Measurements from ENCODE around the gene MRPS21. TPM values are rescaled to one million over a fixed set of nuclear protein-coding genes. Genes with fewer than 3 reads are reported as not detected.

Gene MRPS21
- total and polyA plus RNA-seq, 9 donors: 48.1 to 82.0 (median 54.4) TPM

- WGBS (ENCODE audit: insufficient coverage): no CpG with 5 or more reads among the region's 1 CpG
- H3K36me3 ChIP-seq (ENCODE audit: control insufficient read depth, insufficient read depth, low read length): no peaks in the 10 kb centered on the region
- H3K27me3 ChIP-seq (ENCODE audit: control insufficient read depth, insufficient read depth, low read length): no peaks in the 10 kb centered on the region
- H3K9me3 ChIP-seq (replicated peaks; ENCODE audit: control insufficient read depth, low read depth, low read length): no peaks in the 10 kb centered on the region
- H3K4me3 ChIP-seq (ENCODE audit: low read length): peak overlapping the region; percentile 47
- DNase-seq: no peak
- H3K4me1 ChIP-seq (ENCODE audit: control insufficient read depth, insufficient read depth, low read length): peaks cover 25% of the 10 kb centered on the region
- H3K27ac ChIP-seq (ENCODE audit: low read length): peak overlapping the region; percentile 84
These were observed 20.4 kb upstream of the MRPS21 start for GRCh38 chr1:150273311-150273710.

- Histone ChIP-seq H3K27ac (ENCODE audit: low read length) (no peak overlapping the region), H3K9me3 (replicated peaks; ENCODE audit: control insufficient read depth, low read depth, low read length) (no peaks in the 10 kb centered on the region), H3K4me1 (ENCODE audit: control insufficient read depth, insufficient read depth, low read length) (peaks cover 22% of the 10 kb centered on the region), H3K27me3 (ENCODE audit: control insufficient read depth, insufficient read depth, low read length) (peaks cover 8% of the 10 kb centered on the region), H3K36me3 (ENCODE audit: control insufficient read depth, insufficient read depth, low read length) (peaks cover 7% of the 10 kb centered on the region), H3K4me3 (ENCODE audit: low read length) (no peak overlapping the region)
- no peak for DNase-seq
- WGBS (ENCODE audit: insufficient coverage): 86% methylated on average over 4 of the region's 6 CpGs
These were observed 13.4 kb upstream of the MRPS21 start for GRCh38 chr1:150280138-150280707.

DNA sequence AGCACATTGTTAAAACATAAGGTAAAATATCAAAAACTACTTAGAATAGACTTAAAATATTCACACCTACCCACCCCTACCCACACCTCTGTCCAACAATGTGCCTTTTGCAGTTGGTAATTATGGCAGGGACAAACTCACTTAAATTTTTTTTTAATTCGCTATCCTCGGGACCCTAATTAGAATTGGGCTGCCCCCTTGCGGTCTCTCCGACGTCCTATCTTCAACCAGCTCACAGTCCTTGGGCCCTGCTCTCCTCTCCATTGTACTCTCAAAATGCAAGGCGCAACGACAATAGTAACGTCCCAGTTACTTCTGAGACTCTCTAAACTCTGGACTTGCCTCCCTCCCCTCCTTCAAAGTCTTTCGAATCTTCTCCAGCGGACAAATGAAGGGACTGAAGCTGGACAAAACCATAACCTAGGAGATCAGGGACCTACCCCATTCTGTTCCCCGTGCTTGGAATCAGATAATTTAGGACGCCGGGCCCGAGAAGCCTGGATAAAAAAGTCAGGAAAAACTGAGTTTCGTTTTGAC is 12.4 kb upstream of the MRPS21 start:
- Histone ChIP-seq H3K27ac (ENCODE audit: low read length) (peak overlapping the region; percentile 79), H3K4me1 (ENCODE audit: control insufficient read depth, insufficient read depth, low read length) (peaks cover 22% of the 10 kb centered on the region), H3K9me3 (replicated peaks; ENCODE audit: control insufficient read depth, low read depth, low read length) (no peaks in the 10 kb centered on the region), H3K36me3 (ENCODE audit: control insufficient read depth, insufficient read depth, low read length) (peaks cover 7% of the 10 kb centered on the region), H3K4me3 (ENCODE audit: low read length) (peak overlapping the region; percentile 49), H3K27me3 (ENCODE audit: control insufficient read depth, insufficient read depth, low read length) (peaks cover 8% of the 10 kb centered on the region)
- 4% methylated on average over 11 of the region's 15 CpGs for WGBS (ENCODE audit: insufficient coverage)
- peak; percentile 80 for DNase-seq

- peaks cover 8% of the 10 kb centered on the region for H3K27me3 ChIP-seq (ENCODE audit: control insufficient read depth, insufficient read depth, low read length)
- H3K9me3 ChIP-seq (replicated peaks; ENCODE audit: control insufficient read depth, low read depth, low read length): no peaks in the 10 kb centered on the region
- WGBS (ENCODE audit: insufficient coverage): under 1% methylated on average over 28 of the region's 46 CpGs
- peak within 1 kb of the TSS; percentile 49 for H3K4me3 ChIP-seq (ENCODE audit: low read length)
- H3K4me1 ChIP-seq (ENCODE audit: control insufficient read depth, insufficient read depth, low read length): peaks cover 22% of the 10 kb centered on the region
- H3K36me3 ChIP-seq (ENCODE audit: control insufficient read depth, insufficient read depth, low read length): peaks cover 7% of the 10 kb centered on the region
- H3K27ac ChIP-seq (ENCODE audit: low read length): peak within 1 kb of the TSS; percentile 79
- peak; percentile 99 for DNase-seq
These were observed 11.7 kb upstream of the MRPS21 start, which contains the start of gene CIART for GRCh38 chr1:150281758-150282557. CIART (plus strand) TSS chr1:150282554; CDS start chr1:150283268, 714 bp downstream.

- peaks cover 22% of the 10 kb centered on the region for H3K4me1 ChIP-seq (ENCODE audit: control insufficient read depth, insufficient read depth, low read length)
- H3K9me3 ChIP-seq (replicated peaks; ENCODE audit: control insufficient read depth, low read depth, low read length): no peaks in the 10 kb centered on the region
- peaks cover 7% of the 10 kb centered on the region for H3K36me3 ChIP-seq (ENCODE audit: control insufficient read depth, insufficient read depth, low read length)
- peak overlapping the region; percentile 49 for H3K4me3 ChIP-seq (ENCODE audit: low read length)
- H3K27me3 ChIP-seq (ENCODE audit: control insufficient read depth, insufficient read depth, low read length): peaks cover 8% of the 10 kb centered on the region
- H3K27ac ChIP-seq (ENCODE audit: low read length): peak overlapping the region; percentile 8
- under 1% methylated on average over 21 of the region's 21 CpGs for WGBS (ENCODE audit: insufficient coverage)
- DNase-seq: no peak
These were observed 11.1 kb upstream of the MRPS21 start for GRCh38 chr1:150282558-150282958.

DNA sequence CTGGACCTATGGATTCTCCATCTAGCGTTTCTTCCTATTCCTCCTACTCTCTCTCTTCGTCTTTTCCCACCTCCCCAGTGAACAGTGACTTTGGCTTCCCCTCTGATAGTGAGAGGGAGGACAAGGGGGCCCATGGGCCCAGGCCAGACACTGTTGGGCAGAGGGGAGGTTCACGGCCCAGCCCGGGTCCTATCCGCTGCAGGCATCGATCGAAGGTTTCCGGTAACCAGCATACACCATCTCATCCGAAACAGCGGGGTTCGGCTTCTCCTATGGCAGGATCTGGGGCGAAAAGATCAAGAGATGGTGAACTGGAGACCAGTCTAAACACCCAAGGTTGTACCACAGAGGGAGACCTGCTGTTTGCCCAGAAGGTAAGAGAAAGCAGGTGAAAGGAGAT is 10.4 kb upstream of the MRPS21 start:
- Histone ChIP-seq H3K9me3 (replicated peaks; ENCODE audit: control insufficient read depth, low read depth, low read length) (no peaks in the 10 kb centered on the region), H3K4me3 (ENCODE audit: low read length) (peak overlapping the region; percentile 49), H3K4me1 (ENCODE audit: control insufficient read depth, insufficient read depth, low read length) (peaks cover 22% of the 10 kb centered on the region), H3K27ac (ENCODE audit: low read length) (no peak overlapping the region), H3K27me3 (ENCODE audit: control insufficient read depth, insufficient read depth, low read length) (peaks cover 8% of the 10 kb centered on the region), H3K36me3 (ENCODE audit: control insufficient read depth, insufficient read depth, low read length) (peaks cover 7% of the 10 kb centered on the region)
- WGBS (ENCODE audit: insufficient coverage): 80% methylated on average over 4 of the region's 12 CpGs
- DNase-seq: no peak

DNA sequence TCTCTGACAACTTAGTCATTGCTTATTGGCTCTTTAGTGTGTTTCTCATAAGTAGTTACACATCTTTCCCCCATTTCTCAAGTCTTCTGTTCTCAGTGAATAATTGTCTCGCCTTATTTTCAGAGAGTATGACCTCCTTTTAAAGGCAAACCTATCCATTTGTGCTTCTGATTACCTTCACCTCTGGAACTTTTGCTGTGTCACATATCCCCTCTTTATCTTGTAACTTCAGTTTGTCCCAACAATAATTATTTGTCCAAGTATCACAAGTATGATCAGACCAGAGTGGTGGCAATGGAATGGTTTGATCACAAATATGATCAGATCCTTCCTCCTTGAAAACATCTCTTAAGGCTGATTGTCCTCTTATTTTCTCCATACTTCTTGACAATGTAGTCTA is 5.3 kb upstream of the MRPS21 start:
- peaks cover 2% of the 10 kb centered on the region for H3K4me1 ChIP-seq (ENCODE audit: control insufficient read depth, insufficient read depth, low read length)
- H3K36me3 ChIP-seq (ENCODE audit: control insufficient read depth, insufficient read depth, low read length): peaks cover 4% of the 10 kb centered on the region
- no peak overlapping the region for H3K27ac ChIP-seq (ENCODE audit: low read length)
- H3K9me3 ChIP-seq (replicated peaks; ENCODE audit: control insufficient read depth, low read depth, low read length): no peaks in the 10 kb centered on the region
- H3K4me3 ChIP-seq (ENCODE audit: low read length): no peak overlapping the region
- 67% methylated on average over 1 of the region's 1 CpG for WGBS (ENCODE audit: insufficient coverage)
- DNase-seq: no peak
- H3K27me3 ChIP-seq (ENCODE audit: control insufficient read depth, insufficient read depth, low read length): no peaks in the 10 kb centered on the region

GRCh38 chr1:150288822-150289221 is 4.8 kb upstream of the MRPS21 start:
- no peaks in the 10 kb centered on the region for H3K27me3 ChIP-seq (ENCODE audit: control insufficient read depth, insufficient read depth, low read length)
- H3K36me3 ChIP-seq (ENCODE audit: control insufficient read depth, insufficient read depth, low read length): peaks cover 4% of the 10 kb centered on the region
- H3K27ac ChIP-seq (ENCODE audit: low read length): no peak overlapping the region
- no peak for DNase-seq
- H3K9me3 ChIP-seq (replicated peaks; ENCODE audit: control insufficient read depth, low read depth, low read length): no peaks in the 10 kb centered on the region
- WGBS (ENCODE audit: insufficient coverage): 78% methylated on average over 4 of the region's 4 CpGs
- peaks cover 2% of the 10 kb centered on the region for H3K4me1 ChIP-seq (ENCODE audit: control insufficient read depth, insufficient read depth, low read length)
- no peak overlapping the region for H3K4me3 ChIP-seq (ENCODE audit: low read length)

DNA sequence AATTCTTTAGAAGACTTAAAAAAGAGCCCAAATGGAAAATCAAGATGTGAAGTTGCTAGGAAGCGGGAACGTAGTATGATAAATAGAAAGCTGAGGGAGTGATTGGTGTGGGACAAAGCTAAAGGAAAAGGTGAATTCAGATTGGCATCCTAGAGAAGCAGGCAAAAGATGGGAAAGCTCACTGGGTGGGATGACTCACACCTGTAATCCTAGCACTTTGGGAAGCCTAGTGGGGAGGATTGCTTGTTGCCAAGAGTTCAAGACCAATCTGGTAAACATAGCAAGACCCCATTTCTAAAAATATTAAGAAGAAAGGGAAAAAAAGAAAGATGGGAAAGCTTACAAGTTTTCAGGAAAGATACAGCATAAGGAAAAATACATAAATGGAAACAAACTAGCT is 1.8 kb downstream of the MRPS21 start:
- H3K27me3 ChIP-seq (ENCODE audit: control insufficient read depth, insufficient read depth, low read length): no peaks in the 10 kb centered on the region
- WGBS (ENCODE audit: insufficient coverage): 88% methylated on average over 2 of the region's 2 CpGs
- no peak overlapping the region for H3K4me3 ChIP-seq (ENCODE audit: low read length)
- H3K36me3 ChIP-seq (ENCODE audit: control insufficient read depth, insufficient read depth, low read length): peaks cover 33% of the 10 kb centered on the region
- peaks cover 8% of the 10 kb centered on the region for H3K4me1 ChIP-seq (ENCODE audit: control insufficient read depth, insufficient read depth, low read length)
- no peak for DNase-seq
- no peak overlapping the region for H3K27ac ChIP-seq (ENCODE audit: low read length)
- no peaks in the 10 kb centered on the region for H3K9me3 ChIP-seq (replicated peaks; ENCODE audit: control insufficient read depth, low read depth, low read length)

- no peak overlapping the region for H3K27ac ChIP-seq (ENCODE audit: low read length)
- H3K4me3 ChIP-seq (ENCODE audit: low read length): no peak overlapping the region
- WGBS (ENCODE audit: insufficient coverage): no CpG with 5 or more reads among the region's 3 CpGs
- H3K4me1 ChIP-seq (ENCODE audit: control insufficient read depth, insufficient read depth, low read length): no peaks in the 10 kb centered on the region
- peaks cover 48% of the 10 kb centered on the region for H3K36me3 ChIP-seq (ENCODE audit: control insufficient read depth, insufficient read depth, low read length)
- H3K27me3 ChIP-seq (ENCODE audit: control insufficient read depth, insufficient read depth, low read length): no peaks in the 10 kb centered on the region
- no peak for DNase-seq
- H3K9me3 ChIP-seq (replicated peaks; ENCODE audit: control insufficient read depth, low read depth, low read length): no peaks in the 10 kb centered on the region
These were observed 6.1 kb downstream of the MRPS21 start for GRCh38 chr1:150299716-150300115.
